NCI-H1048 (cell line): Measurements from ENCODE around the gene PDPK1.
"Not testable (repeated sequence)": the region's sequence is repeated elsewhere in the genome, so short reads cannot be mapped to it uniquely, and the experiment has no call there.

ENCODE experiments used
- DNase-seq: peaks from one replicate; lab custom pipeline; 2025; lab: John Stamatoyannopoulos, UW

PDPK1 gene

GRCh38 chr16:2611877-2612276 lies 74.1 kb downstream of the PDPK1 start:
- DNase-seq = not testable (repeated sequence)

- not testable (repeated sequence) for DNase-seq
Measured at GRCh38 chr16:2613251-2613650, 75.4 kb downstream of the PDPK1 start.

- DNase-seq = no peak
Measured at GRCh38 chr16:2614761-2615191, 77.0 kb downstream of the PDPK1 start.

- not testable (repeated sequence) for DNase-seq
Measured at GRCh38 chr16:2618964-2619363, 81.1 kb downstream of the PDPK1 start.

- not testable (repeated sequence) for DNase-seq
Measured at GRCh38 chr16:2619628-2620027, 81.8 kb downstream of the PDPK1 start.

- not testable (repeated sequence) for DNase-seq
Measured at GRCh38 chr16:2620870-2621269, 83.0 kb downstream of the PDPK1 start.

- DNase-seq = not testable (repeated sequence)
Measured at GRCh38 chr16:2621395-2621794, 83.6 kb downstream of the PDPK1 start.

GRCh38 chr16:2627075-2627474 lies 89.3 kb downstream of the PDPK1 start:
- DNase-seq = not testable (repeated sequence)

- not testable (repeated sequence) for DNase-seq
Measured at GRCh38 chr16:2631203-2631602, 93.4 kb downstream of the PDPK1 start.

GRCh38 chr16:2632291-2632690 lies 94.5 kb downstream of the PDPK1 start:
- not testable (repeated sequence) for DNase-seq

- DNase-seq = not testable (repeated sequence)
Measured at GRCh38 chr16:2639071-2639721, 101.4 kb downstream of the PDPK1 start.

GRCh38 chr16:2639722-2640072 lies 101.9 kb downstream of the PDPK1 start:
- not testable (repeated sequence) for DNase-seq

GRCh38 chr16:2642561-2642960 lies 104.7 kb downstream of the PDPK1 start:
- not testable (repeated sequence) for DNase-seq

- DNase-seq = not testable (repeated sequence)
Measured at GRCh38 chr16:2644754-2645453, 107.1 kb downstream of the PDPK1 start.

- not testable (repeated sequence) for DNase-seq
Measured at GRCh38 chr16:2651268-2651871, 113.5 kb downstream of the PDPK1 start.
